A673 (cell line): ENCODE data around the gene KRTAP4-5. TPM values are rescaled to one million over a fixed set of nuclear protein-coding genes. Genes with fewer than 3 reads are reported as not detected.
"Not testable (repeated sequence)": the region's sequence is repeated elsewhere in the genome, so short reads cannot be mapped to it uniquely, and the experiment has no call there.

Experiments
- BruUV-seq: library from RNA; stranded (reverse); fragments of 400-500 nt; replicated peaks from 2 replicates; lab custom pipeline; 2021; lab: Mats Ljungman, UMichigan
- CTCF ChIA-PET: fragments of 300-600 bp; sonication (Branson Sonifier 250); formaldehyde crosslinking; loops from one replicate; lab custom pipeline; 2022; ENCODE audit warnings: antibody characterized with exemption; lab: Charles Lee
- POLR2A ChIA-PET: fragments of 300-600 bp; sonication (Branson Sonifier 250); formaldehyde crosslinking; loops from one replicate; lab custom pipeline; 2022; ENCODE audit warnings: antibody characterized with exemption; ENCODE audit not compliant: low non-redundant PET; lab: Charles Lee
- DNase-seq: peaks from one replicate; pipeline ENCODE4 v3.0.0-alpha.2; 2015; ENCODE audit warnings: low spot score
- H3K27ac ChIP-seq: fragments of 200-600 bp; sonication (generic); 2 replicates; pipeline ENCODE4 v1.5.1; 2016; ENCODE audit warnings: mixed run types, low read depth, mild to moderate bottlenecking, mixed read lengths, antibody characterized with exemption, low read length; ENCODE audit not compliant: poor library complexity, severe bottlenecking
- H3K27me3 ChIP-seq: fragments of 200-600 bp; sonication (generic); replicated peaks from 2 replicates; pipeline ENCODE4 v1.6.1; 2017; ENCODE audit warnings: mixed run types, low read depth, mild to moderate bottlenecking, mixed read lengths, antibody characterized with exemption, low read length; ENCODE audit not compliant: insufficient read depth, poor library complexity
- H3K36me3 ChIP-seq: fragments of 200-600 bp; sonication (generic); 2 replicates; pipeline ENCODE4 v1.6.1; 2016; ENCODE audit warnings: mixed run types, mild to moderate bottlenecking, mixed read lengths, antibody characterized with exemption, low read length; ENCODE audit not compliant: insufficient read depth, poor library complexity, severe bottlenecking
- H3K4me1 ChIP-seq: fragments of 200-600 bp; sonication (generic); 2 replicates; pipeline ENCODE4 v1.6.1; 2017; ENCODE audit warnings: mixed run types, mild to moderate bottlenecking, mixed read lengths, antibody characterized with exemption, low read length; ENCODE audit not compliant: insufficient read depth, poor library complexity, severe bottlenecking
- H3K4me3 ChIP-seq: fragments of 200-600 bp; sonication (generic); 2 replicates; pipeline ENCODE4 v1.5.1; 2016; ENCODE audit warnings: low read depth, mixed run types, mild to moderate bottlenecking, mixed read lengths, low read length; ENCODE audit not compliant: poor library complexity, severe bottlenecking
- H3K9me3 ChIP-seq: fragments of 200-600 bp; sonication (generic); 2 replicates; pipeline ENCODE4 v1.6.1; 2016; ENCODE audit warnings: mixed run types, low read depth, mild to moderate bottlenecking, mixed read lengths, antibody characterized with exemption, low read length; ENCODE audit not compliant: poor library complexity, severe bottlenecking
- EZH2 ChIP-seq: fragments of 200-600 bp; sonication (generic); IDR thresholded peaks from 2 replicates; pipeline ENCODE4 v1.6.1; 2017; ENCODE audit warnings: borderline replicate concordance, low read depth, mild to moderate bottlenecking, mixed read lengths, antibody characterized with exemption, low read length; ENCODE audit not compliant: poor library complexity, severe bottlenecking
- intact Hi-C: fragments of 100-400 bp; cut with micrococcal nuclease; formaldehyde crosslinking; loops from one replicate; pipeline ENCODE4 v1.10.0; 2022; ENCODE audit not compliant: unreplicated experiment
- total RNA-seq: library from RNA; stranded (reverse); gene quantifications from 2 replicates; pipeline ENCODE4 v1.2.3, GENCODE V29; 2021
- TF ChIP-seq, protein P1 (sequence below): fragments of 300-800, 200-600 bp; sonication (generic); conservative IDR thresholded peaks from 2 replicates; pipeline ENCODE4 v1.5.1; 2017; ENCODE audit warnings: low read depth, mild to moderate bottlenecking, antibody characterized with exemption, low read length, moderate library complexity, mixed read lengths

KRTAP4-5 gene
- total RNA-seq, 1 experiment from 2014 or later: not detected

DNA sequence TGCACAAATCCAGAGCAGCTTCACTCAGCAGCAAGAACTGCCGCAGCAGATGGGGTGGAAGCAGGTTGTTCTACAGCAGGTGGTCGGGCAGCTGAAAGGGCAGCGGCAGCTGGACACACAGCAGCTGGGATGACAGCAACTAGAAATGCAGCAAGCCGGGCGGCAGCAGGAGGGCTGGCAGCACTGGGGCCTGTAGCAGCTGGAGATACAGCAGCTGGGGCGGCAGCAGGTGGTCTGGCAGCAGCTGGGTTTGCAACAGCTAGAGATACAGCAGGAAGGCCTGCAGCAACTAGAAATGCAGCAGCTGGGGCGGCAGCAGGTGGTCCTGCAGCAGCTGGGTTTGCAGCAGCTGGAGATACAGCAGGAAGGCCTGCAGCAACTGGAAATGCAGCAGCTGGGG, 17.9 kb upstream of the KRTAP4-5 start:
- no TSS peak for BruUV-seq
- Histone ChIP-seq H3K27ac (no peak overlapping the region), H3K4me3 (no peak overlapping the region), H3K9me3 (no peaks in the 10 kb centered on the region), H3K27me3 (no peaks in the 10 kb centered on the region), H3K4me1 (no peaks in the 10 kb centered on the region), H3K36me3 (no peaks in the 10 kb centered on the region)
- no peak for DNase-seq
- POLR2A ChIA-PET: interaction anchor here (0.6 kb wide), 1 partner anchor 10 kb away, joined by 3 read pairs; no protein-coding TSS in a partner anchor
- intact Hi-C loops: no loop called here
- CTCF ChIA-PET: no interaction called here
- TF ChIP-seq, protein P1, sequence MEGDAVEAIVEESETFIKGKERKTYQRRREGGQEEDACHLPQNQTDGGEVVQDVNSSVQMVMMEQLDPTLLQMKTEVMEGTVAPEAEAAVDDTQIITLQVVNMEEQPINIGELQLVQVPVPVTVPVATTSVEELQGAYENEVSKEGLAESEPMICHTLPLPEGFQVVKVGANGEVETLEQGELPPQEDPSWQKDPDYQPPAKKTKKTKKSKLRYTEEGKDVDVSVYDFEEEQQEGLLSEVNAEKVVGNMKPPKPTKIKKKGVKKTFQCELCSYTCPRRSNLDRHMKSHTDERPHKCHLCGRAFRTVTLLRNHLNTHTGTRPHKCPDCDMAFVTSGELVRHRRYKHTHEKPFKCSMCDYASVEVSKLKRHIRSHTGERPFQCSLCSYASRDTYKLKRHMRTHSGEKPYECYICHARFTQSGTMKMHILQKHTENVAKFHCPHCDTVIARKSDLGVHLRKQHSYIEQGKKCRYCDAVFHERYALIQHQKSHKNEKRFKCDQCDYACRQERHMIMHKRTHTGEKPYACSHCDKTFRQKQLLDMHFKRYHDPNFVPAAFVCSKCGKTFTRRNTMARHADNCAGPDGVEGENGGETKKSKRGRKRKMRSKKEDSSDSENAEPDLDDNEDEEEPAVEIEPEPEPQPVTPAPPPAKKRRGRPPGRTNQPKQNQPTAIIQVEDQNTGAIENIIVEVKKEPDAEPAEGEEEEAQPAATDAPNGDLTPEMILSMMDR: no peak
- no peak for TF ChIP-seq EZH2

DNA sequence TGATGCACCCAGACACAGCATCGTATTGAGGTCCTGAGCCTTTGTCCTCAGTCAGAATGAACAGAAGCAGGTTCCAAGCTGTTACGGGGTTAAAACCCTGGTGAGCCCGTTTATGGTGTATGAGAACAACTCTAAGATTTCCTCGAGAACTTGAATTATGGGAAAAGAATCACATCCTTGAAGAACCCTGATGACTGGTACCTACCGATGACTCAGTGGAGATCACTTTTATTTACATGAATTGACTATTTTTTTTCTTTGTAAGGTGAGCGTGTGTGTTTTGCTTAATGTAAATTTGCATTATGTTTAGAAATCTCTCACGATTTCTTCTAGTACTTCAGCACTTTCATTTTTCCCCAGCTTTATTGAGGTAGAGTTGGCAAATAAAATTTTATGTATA, 14.2 kb upstream of the KRTAP4-5 start:
- no peaks in the 10 kb centered on the region for H3K36me3 ChIP-seq
- no peaks in the 10 kb centered on the region for H3K27me3 ChIP-seq
- H3K27ac ChIP-seq: no peak overlapping the region
- CTCF ChIA-PET: no interaction called here
- intact Hi-C loops: no loop called here
- DNase-seq: no peak
- BruUV-seq: no TSS peak
- no peak overlapping the region for H3K4me3 ChIP-seq
- no peak for TF ChIP-seq EZH2
- TF ChIP-seq, protein P1: no peak
- H3K9me3 ChIP-seq: no peaks in the 10 kb centered on the region
- no peaks in the 10 kb centered on the region for H3K4me1 ChIP-seq
- POLR2A ChIA-PET: no interaction called here

DNA sequence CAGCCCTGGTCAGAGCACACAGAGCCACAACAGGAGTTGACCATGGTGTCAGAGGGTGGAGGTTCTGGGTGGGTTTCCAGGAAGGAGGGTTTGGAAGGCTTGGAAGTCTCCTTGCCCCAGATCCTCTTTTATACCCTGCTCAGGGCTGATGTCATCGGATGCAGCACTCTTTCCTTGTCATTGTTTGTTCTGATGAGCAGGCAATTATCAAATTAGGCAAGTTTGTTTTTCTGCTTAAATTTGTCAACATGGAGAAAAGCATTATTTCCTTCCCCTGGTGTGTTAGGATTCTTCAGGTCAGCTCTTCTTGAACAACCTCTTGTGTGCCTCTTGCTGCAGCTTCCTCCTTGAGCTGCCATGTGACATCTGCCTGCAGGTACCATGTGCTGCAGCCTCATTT, 11.0 kb upstream of the KRTAP4-5 start, which contains the start of gene KRTAP4-4:
TSS of gene KRTAP4-4 (minus strand) at position 101 of the 400 bp plus-strand sequence. CDS start at position 44, 57 bp downstream.
- Histone ChIP-seq H3K4me1 (no peaks in the 10 kb centered on the region), H3K27me3 (no peaks in the 10 kb centered on the region), H3K9me3 (no peaks in the 10 kb centered on the region), H3K4me3 (no peak within 1 kb of the TSS), H3K27ac (no peak within 1 kb of the TSS), H3K36me3 (no peaks in the 10 kb centered on the region)
- ChIA-PET CTCF (no interaction called here), POLR2A (no interaction called here)
- intact Hi-C loops: no loop called here
- DNase-seq: no peak
- TF ChIP-seq EZH2: no peak
- no TSS peak for BruUV-seq

DNA sequence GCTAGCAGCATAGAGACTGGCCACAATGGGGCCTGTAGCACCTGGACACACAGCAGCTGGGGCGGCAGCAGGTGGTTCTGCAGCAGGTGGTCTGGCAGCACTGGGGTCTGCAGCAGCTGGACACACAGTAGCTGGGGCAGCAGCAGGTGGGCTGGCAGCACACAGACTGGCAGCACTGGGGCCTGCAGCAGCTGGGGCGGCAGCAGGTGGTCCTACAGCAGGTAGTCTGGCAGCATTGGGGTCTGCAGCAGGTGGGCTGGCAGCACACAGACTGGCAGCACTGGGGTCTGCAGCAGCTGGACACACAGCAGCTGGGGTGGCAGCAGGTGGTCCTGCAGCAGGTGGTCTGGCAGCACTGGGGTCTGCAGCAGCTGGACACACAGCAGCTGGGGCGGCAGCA, 10.6 kb upstream of the KRTAP4-5 start:
- H3K27ac ChIP-seq, DNase-seq, intact Hi-C loops, H3K36me3 ChIP-seq, H3K4me3 ChIP-seq, H3K9me3 ChIP-seq, CTCF ChIA-PET, POLR2A ChIA-PET, H3K27me3 ChIP-seq, BruUV-seq, H3K4me1 ChIP-seq: not testable (repeated sequence)
